Stimulated activated naive CD4-positive, alpha-beta T cell (primary cell): ENCODE data around the gene ADORA2A.
"Not testable (repeated sequence)": the region's sequence is repeated elsewhere in the genome, so short reads cannot be mapped to it uniquely, and the experiment has no call there.

Experiments used
- DNase-seq, 6 experiments: peaks; one replicate each; lab custom pipeline; 2025; lab: John Stamatoyannopoulos, UW

Gene ADORA2A

DNA sequence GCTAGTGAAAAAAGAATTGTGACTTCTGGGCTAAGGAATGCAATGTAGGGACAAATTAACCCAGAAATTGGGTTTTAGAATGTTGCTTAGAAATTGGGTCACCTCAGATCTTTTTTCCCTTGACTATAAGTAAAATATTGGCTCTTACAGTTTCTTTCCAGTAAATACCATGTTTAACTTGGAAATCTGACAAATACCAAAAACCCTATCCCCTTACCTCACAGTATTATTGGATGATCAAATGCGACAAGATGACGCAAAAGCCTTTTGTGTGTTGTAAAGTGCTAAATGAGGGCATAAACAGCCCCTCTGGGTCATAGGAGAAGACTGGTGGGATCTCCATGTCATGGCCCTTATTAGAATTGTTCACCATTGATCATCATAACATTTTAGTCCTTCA lies 61.6 kb downstream of the ADORA2A start:
- no peak for DNase-seq

DNA sequence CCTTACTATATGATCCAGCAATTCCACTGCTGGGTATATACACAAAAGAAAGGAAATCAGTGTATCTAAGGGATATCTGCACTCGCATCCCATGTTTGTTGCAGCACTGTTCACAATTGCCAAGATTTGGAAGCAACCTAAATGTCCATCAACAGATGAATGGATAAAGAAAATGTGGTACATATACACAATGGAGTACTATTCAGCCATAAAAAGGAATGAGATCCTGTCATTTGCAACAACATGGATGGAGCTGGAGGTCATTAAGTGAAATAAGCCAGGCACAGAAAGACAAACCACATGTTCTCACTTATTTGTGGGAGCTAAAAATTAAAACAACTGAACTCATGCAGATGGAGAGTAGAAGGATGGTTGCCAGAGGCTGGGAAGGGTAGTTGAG lies 62.0 kb downstream of the ADORA2A start:
- not testable (repeated sequence) for DNase-seq
